GM23338 (cell line): ENCODE measurements around the gene CELF2. TPM values are rescaled to one million over a fixed set of nuclear protein-coding genes. Genes with fewer than 3 reads are reported as not detected.
"Not testable (repeated sequence)": the region's sequence is repeated elsewhere in the genome, so short reads cannot be mapped to it uniquely, and the experiment has no call there.

Experiments used
- ATAC-seq: fragments of 200-7000 bp; cut with Tn5 transposase; 3 replicates; pipeline ENCODE4 v1.9.1; 2020
- DNase-seq: peaks from one replicate; pipeline ENCODE4 v3.0.0-alpha.2; 2015; ENCODE audit warnings: low spot score
- H2AFZ ChIP-seq: fragments of 200-600 bp; sonication (generic); 2 replicates; pipeline ENCODE4 v1.8.0; 2016; ENCODE audit warnings: antibody characterized with exemption, mild to moderate bottlenecking, moderate library complexity
- H3F3A ChIP-seq: fragments of 200-600 bp; sonication (generic); replicated peaks from 2 replicates; pipeline ENCODE4 v1.8.0; 2017; ENCODE audit warnings: antibody characterized with exemption, mixed run types, low read depth
- H3K27ac ChIP-seq: fragments of 200-600 bp; sonication (generic); 2 replicates; pipeline ENCODE4 v1.6.1; 2016; ENCODE audit warnings: low read depth
- H3K27me3 ChIP-seq: fragments of 200-600 bp; sonication (generic); 2 replicates; pipeline ENCODE4 v1.8.0; 2016; ENCODE audit warnings: mild to moderate bottlenecking, mixed run types, moderate library complexity; ENCODE audit not compliant: insufficient read depth
- H3K36me3 ChIP-seq: fragments of 200-600 bp; sonication (generic); 2 replicates; pipeline ENCODE4 v1.8.0; 2016; ENCODE audit warnings: mild to moderate bottlenecking; ENCODE audit not compliant: insufficient read depth
- H3K4me1 ChIP-seq: fragments of 200-600 bp; sonication (generic); 2 replicates; pipeline ENCODE4 v1.8.0; 2016; ENCODE audit warnings: mild to moderate bottlenecking, moderate library complexity; ENCODE audit not compliant: insufficient read depth
- H3K4me2 ChIP-seq: fragments of 200-600 bp; sonication (generic); 2 replicates; pipeline ENCODE4 v1.7.1; 2017; ENCODE audit warnings: mixed run types
- H3K4me3 ChIP-seq: fragments of 200-600 bp; sonication (generic); 2 replicates; pipeline ENCODE4 v1.6.1; 2016; ENCODE audit warnings: mixed run types
- H3K79me2 ChIP-seq: fragments of 200-600 bp; sonication (generic); replicated peaks from 2 replicates; pipeline ENCODE4 v1.8.0; 2017; ENCODE audit warnings: mild to moderate bottlenecking; ENCODE audit not compliant: insufficient read depth
- H3K9me2 ChIP-seq: fragments of 200-600 bp; sonication (generic); 2 replicates; pipeline ENCODE4 v1.8.0; 2017; ENCODE audit not compliant: insufficient read depth
- H4K20me1 ChIP-seq: fragments of 200-600 bp; sonication (generic); replicated peaks from 2 replicates; pipeline ENCODE4 v1.8.0; 2017; ENCODE audit warnings: mild to moderate bottlenecking; ENCODE audit not compliant: insufficient read depth
- H3K27ac Mint-ChIP-seq: 2 replicates; pipeline ENCODE4 v1.8.0; 2020; ENCODE audit warnings: inconsistent platforms, mild to moderate bottlenecking, moderate library complexity, mixed read lengths
- H3K27me3 Mint-ChIP-seq: 3 replicates; pipeline ENCODE4 v1.8.0; 2022; ENCODE audit warnings: low read depth, mild to moderate bottlenecking, moderate library complexity, mixed read lengths, inconsistent platforms; ENCODE audit not compliant: insufficient read depth, poor library complexity
- H3K36me3 Mint-ChIP-seq: 3 replicates; pipeline ENCODE4 v1.8.0; 2021; ENCODE audit warnings: low read depth, mild to moderate bottlenecking, inconsistent platforms, moderate library complexity, mixed read lengths
- H3K4me1 Mint-ChIP-seq: 3 replicates; pipeline ENCODE4 v1.8.0; 2020; ENCODE audit warnings: mild to moderate bottlenecking, inconsistent platforms, mixed read lengths
- H3K4me3 Mint-ChIP-seq: 3 replicates; pipeline ENCODE4 v1.8.0; 2021; ENCODE audit warnings: moderate library complexity, mild to moderate bottlenecking, inconsistent platforms, mixed read lengths
- H3K9me3 Mint-ChIP-seq: 3 replicates; pipeline ENCODE4 v1.8.0; 2020; ENCODE audit warnings: moderate library complexity, mild to moderate bottlenecking, inconsistent platforms, mixed read lengths
- ETS1 ChIP-seq: IDR thresholded peaks from 2 replicates; pipeline ENCODE4 v1.6.1; 2016; ENCODE audit warnings: antibody characterized with exemption
- EZH2 ChIP-seq: fragments of 200-600 bp; sonication (generic); IDR thresholded peaks from one replicate; pipeline ENCODE4 v1.8.0; 2017; ENCODE audit warnings: antibody characterized with exemption, mild to moderate bottlenecking, low read depth; ENCODE audit not compliant: unreplicated experiment
- EZH2phosphoT487 ChIP-seq: fragments of 200-600 bp; sonication (generic); IDR thresholded peaks from one replicate; pipeline ENCODE4 v1.8.1; 2018; ENCODE audit warnings: antibody characterized with exemption; ENCODE audit not compliant: unreplicated experiment
- JUNB ChIP-seq: IDR thresholded peaks from one replicate; pipeline ENCODE4 v1.6.1; 2016; ENCODE audit warnings: antibody characterized with exemption; ENCODE audit not compliant: unreplicated experiment
- ZNF462 ChIP-seq: fragments of 250-450 bp; sonication (Bioruptor Pico); IDR thresholded peaks from 2 replicates; pipeline ENCODE4 v1.5.0; 2020; ENCODE audit warnings: mild to moderate bottlenecking, moderate library complexity
- polyA plus RNA-seq: library from polyadenylated mRNA; unstranded; fragments of >200 nt; fragmentation: Nextera tagmentation; extraction: Ambion mirVana; gene quantifications from 2 replicates; pipeline ENCODE4 v1.2.1, GENCODE V29; 2016
- total RNA-seq: library from RNA; depleted of rRNA; stranded (reverse); fragments of >200 nt; shearing (Covaris generic); gene quantifications from 2 replicates; pipeline ENCODE4 v1.2.3, GENCODE V29; 2014

Gene CELF2
- total and polyA plus RNA-seq, 2 experiments from 2014 or later, result 18.1 to 22.5 TPM

GRCh38 chr10:11363497-11363896, 345.8 kb downstream of the CELF2 start (continued):
- TF ChIP-seq ZNF462 (CRISPR knock-in tag) (no peak), ETS1 (no peak)

GRCh38 chr10:11364241-11364640, 346.6 kb downstream of the CELF2 start:
- H3K27me3 ChIP-seq, result no peaks in the 10 kb centered on the region
- TF ChIP-seq JUNB (no peak), EZH2 (no peak), EZH2phosphoT487 (no peak)
- H3K36me3 Mint-ChIP-seq, result peaks cover 5% of the 10 kb centered on the region; the same call in 2 of the 3 replicates
- peaks cover 4% of the 10 kb centered on the region for H3K27me3 Mint-ChIP-seq
- no peaks in the 10 kb centered on the region for H3K79me2 ChIP-seq
- peaks cover 5% of the 10 kb centered on the region; the same call in 2 of the 3 replicates for H3K9me3 Mint-ChIP-seq
- H4K20me1 ChIP-seq, result no peaks in the 10 kb centered on the region
- DNase-seq (no peak), ATAC-seq (no peak)
- no peak overlapping the region for H2AFZ ChIP-seq
- H3K4me1 ChIP-seq, result no peaks in the 10 kb centered on the region
- no peak overlapping the region for H3K4me2 ChIP-seq
- no peak overlapping the region for H3K4me3 Mint-ChIP-seq
- H3K27ac Mint-ChIP-seq, result no peak overlapping the region
- H3K36me3 ChIP-seq, result no peaks in the 10 kb centered on the region
- H3F3A ChIP-seq, result no peaks in the 10 kb centered on the region
- H3K9me2 ChIP-seq, result peaks cover 10% of the 10 kb centered on the region; the same call in 1 of the 2 replicates
- H3K4me1 Mint-ChIP-seq, result no peaks in the 10 kb centered on the region; the same call in 2 of the 3 replicates
- no peak overlapping the region for H3K27ac ChIP-seq
- no peak overlapping the region for H3K4me3 ChIP-seq

- H3K9me3 Mint-ChIP-seq, H2AFZ ChIP-seq, H3K27me3 ChIP-seq, H3K4me2 ChIP-seq, H3K79me2 ChIP-seq, H3F3A ChIP-seq, H3K36me3 Mint-ChIP-seq, H4K20me1 ChIP-seq, H3K27me3 Mint-ChIP-seq, H3K36me3 ChIP-seq, H3K27ac ChIP-seq, H3K4me1 Mint-ChIP-seq, H3K4me3 ChIP-seq, H3K4me3 Mint-ChIP-seq, H3K4me1 ChIP-seq, H3K27ac Mint-ChIP-seq, DNase-seq, ATAC-seq: not testable (repeated sequence)
- peaks cover 14% of the 10 kb centered on the region; the same call in 1 of the 2 replicates for H3K9me2 ChIP-seq
These were observed 349.2 kb downstream of the CELF2 start for GRCh38 chr10:11366889-11367288.
